H9 (cell line): ENCODE measurements around the gene NSMF. TPM values are rescaled to one million over a fixed set of nuclear protein-coding genes. Genes with fewer than 3 reads are reported as not detected.

Experiments used
- DNase-seq: peaks from one replicate; pipeline ENCODE4 v3.0.0-alpha.2; 2017
- H2AFZ ChIP-seq: one replicate; pipeline ENCODE4 v1.6.1; 2013; ENCODE audit warnings: mild to moderate bottlenecking, low read length, control low read depth, moderate library complexity
- H2AK5ac ChIP-seq: 2 replicates; pipeline ENCODE4 v1.6.1; 2013; ENCODE audit warnings: low read length, control low read depth, mixed read lengths; ENCODE audit not compliant: insufficient read length
- H2BK120ac ChIP-seq: one replicate; pipeline ENCODE4 v1.6.1; 2013; ENCODE audit warnings: low read depth, mild to moderate bottlenecking, low read length, control low read depth, inconsistent platforms; ENCODE audit not compliant: poor library complexity, severe bottlenecking
- H2BK12ac ChIP-seq: 2 replicates; pipeline ENCODE4 v1.6.1; 2013; ENCODE audit warnings: low read length, control low read depth, mixed read lengths, low read depth; ENCODE audit not compliant: insufficient read length
- H2BK15ac ChIP-seq: 2 replicates; pipeline ENCODE4 v1.6.1; 2013; ENCODE audit warnings: low read depth, low read length, control low read depth
- H2BK20ac ChIP-seq: one replicate; pipeline ENCODE4 v1.6.1; 2013; ENCODE audit warnings: low read depth, mild to moderate bottlenecking, low read length, control low read depth, inconsistent platforms; ENCODE audit not compliant: poor library complexity, severe bottlenecking
- H2BK5ac ChIP-seq: 2 replicates; pipeline ENCODE4 v1.6.1; 2013; ENCODE audit warnings: low read length, control low read depth, mixed read lengths; ENCODE audit not compliant: insufficient read length
- H3K14ac ChIP-seq: 2 replicates; pipeline ENCODE4 v1.6.1; 2013; ENCODE audit warnings: low read length, control low read depth; ENCODE audit not compliant: insufficient read depth
- H3K18ac ChIP-seq: 2 replicates; pipeline ENCODE4 v1.6.1; 2013; ENCODE audit warnings: low read depth, mild to moderate bottlenecking, mixed read lengths, low read length, control low read depth; ENCODE audit not compliant: insufficient read length
- H3K23ac ChIP-seq: 2 replicates; pipeline ENCODE4 v1.6.1; 2013; ENCODE audit warnings: low read length, control low read depth, mixed read lengths, low read depth; ENCODE audit not compliant: insufficient read length
- H3K23me2 ChIP-seq: 2 replicates; pipeline ENCODE4 v1.6.1; 2013; ENCODE audit warnings: low read depth, mild to moderate bottlenecking, mixed read lengths, low read length, control low read depth; ENCODE audit not compliant: insufficient read length, poor library complexity, severe bottlenecking
- H3K27ac ChIP-seq: 2 replicates; pipeline ENCODE4 v1.5.1; 2013; ENCODE audit warnings: low read length, control low read depth, mixed read lengths, low read depth; ENCODE audit not compliant: insufficient read length
- H3K27me3 ChIP-seq: 2 replicates; pipeline ENCODE4 v1.6.1; 2013; ENCODE audit warnings: low read length, control low read depth, inconsistent platforms; ENCODE audit not compliant: insufficient read depth
- H3K4ac ChIP-seq: 2 replicates; pipeline ENCODE4 v1.6.1; 2013; ENCODE audit warnings: low read depth, mild to moderate bottlenecking, control low read depth, inconsistent platforms, low read length, moderate library complexity
- H3K4me1 ChIP-seq: 2 replicates; pipeline ENCODE4 v1.6.1; 2013; ENCODE audit warnings: low read length, control low read depth, inconsistent platforms; ENCODE audit not compliant: insufficient read depth
- H3K4me2 ChIP-seq: 2 replicates; pipeline ENCODE4 v1.6.1; 2013; ENCODE audit warnings: low read length, control low read depth, mixed read lengths; ENCODE audit not compliant: insufficient read length, insufficient read depth
- H3K56ac ChIP-seq: 2 replicates; pipeline ENCODE4 v1.6.1; 2013; ENCODE audit warnings: low read depth, mild to moderate bottlenecking, mixed read lengths, low read length, control low read depth; ENCODE audit not compliant: insufficient read length
- H3K79me1 ChIP-seq: 2 replicates; pipeline ENCODE4 v1.6.1; 2013; ENCODE audit warnings: low read depth, mild to moderate bottlenecking, moderate library complexity, low read length, control low read depth, inconsistent platforms; ENCODE audit not compliant: insufficient read depth, poor library complexity, severe bottlenecking
- H3K79me2 ChIP-seq: 2 replicates; pipeline ENCODE4 v1.6.1; 2013; ENCODE audit warnings: low read length, control low read depth, inconsistent platforms; ENCODE audit not compliant: insufficient read depth
- H3K9ac ChIP-seq: 2 replicates; pipeline ENCODE4 v1.6.1; 2013; ENCODE audit warnings: low read length, control low read depth, mixed read lengths; ENCODE audit not compliant: insufficient read length; ENCODE audit errors: extremely low read depth
- H3K9me3 ChIP-seq: one replicate; pipeline ENCODE4 v1.6.1; 2013; ENCODE audit warnings: low read depth, low read length, inconsistent platforms; ENCODE audit not compliant: control insufficient read depth
- H3T11ph ChIP-seq: one replicate; pipeline ENCODE4 v1.6.1; 2013; ENCODE audit warnings: mild to moderate bottlenecking, low read length, control low read depth, inconsistent platforms
- H4K20me1 ChIP-seq: one replicate; pipeline ENCODE4 v1.6.1; 2013; ENCODE audit not compliant: control insufficient read depth, insufficient read length, insufficient read depth
- H4K5ac ChIP-seq: 2 replicates; pipeline ENCODE4 v1.6.1; 2013; ENCODE audit warnings: low read depth, mild to moderate bottlenecking, mixed read lengths, low read length, control low read depth; ENCODE audit not compliant: insufficient read length
- H4K8ac ChIP-seq: replicated peaks from 2 replicates; pipeline ENCODE4 v1.6.1; 2013; ENCODE audit warnings: low read length, control low read depth, mixed read lengths, low read depth; ENCODE audit not compliant: insufficient read length
- H4K91ac ChIP-seq: 2 replicates; pipeline ENCODE4 v1.6.1; 2013; ENCODE audit warnings: low read depth, mild to moderate bottlenecking, moderate library complexity, mixed read lengths, low read length, control low read depth; ENCODE audit not compliant: insufficient read length
- H3K27ac Mint-ChIP-seq, 3 experiments: 2 replicates in 2 of 3; 3 replicates in 1 of 3; pipeline ENCODE4 v1.8.0; 2020 to 2021; ENCODE audit warnings: mixed read lengths in 3 of 3, mild to moderate bottlenecking in 1 of 3, moderate library complexity in 1 of 3
- H3K27me3 Mint-ChIP-seq: 2 replicates; pipeline ENCODE4 v1.8.0; 2021; ENCODE audit warnings: low read depth, mild to moderate bottlenecking, moderate library complexity, mixed read lengths
- H3K36me3 Mint-ChIP-seq, 3 experiments: 2 replicates in 2 of 3; 3 replicates in 1 of 3; pipeline ENCODE4 v1.8.0; 2020 to 2021; ENCODE audit warnings: low read depth in 3 of 3, mixed read lengths in 3 of 3; ENCODE audit not compliant: insufficient read depth in 1 of 3
- H3K4me1 Mint-ChIP-seq, 2 experiments: 2 replicates each; pipeline ENCODE4 v1.8.0; 2020; ENCODE audit warnings: mixed read lengths in 2 of 2
- H3K4me3 Mint-ChIP-seq, 2 experiments: 2 replicates in 1 of 2; 3 replicates in 1 of 2; pipeline ENCODE4 v1.8.0; 2020 to 2021; ENCODE audit warnings: mild to moderate bottlenecking in 2 of 2, mixed read lengths in 2 of 2, moderate library complexity in 1 of 2
- H3K9me3 Mint-ChIP-seq, 2 experiments: 2 replicates in 1 of 2; 3 replicates in 1 of 2; pipeline ENCODE4 v1.8.0; 2020; ENCODE audit warnings: mild to moderate bottlenecking in 2 of 2, mixed read lengths in 2 of 2, moderate library complexity in 1 of 2
- CTCF ChIP-seq: fragments of 200-600 bp; sonication (generic); conservative IDR thresholded peaks from 3 replicates; pipeline ENCODE4 v1.8.0; 2021; ENCODE audit warnings: antibody characterized with exemption, mild to moderate bottlenecking
- WGBS: extraction: QIAGEN DNeasy Blood & Tissue Kit; methylation state at CpG from one replicate; pipeline ENCODE4 v1.1.7; 2013; ENCODE audit warnings: missing lambda C conversion rate, low lambda C conversion rate, mixed read lengths; ENCODE audit not compliant: insufficient read length; ENCODE audit errors: extremely low coverage; 5-methylcytosine and 5-hydroxymethylcytosine counted together
- total RNA-seq: library from RNA; stranded (reverse); gene quantifications from 2 replicates; pipeline ENCODE4 v1.2.1, GENCODE V29; 2021

The NSMF gene
- total RNA-seq, 1 experiment from 2014 or later, result 46.3 TPM

GRCh38 chr9:137435381-137435891, 23.7 kb downstream of the NSMF start:
- H2AFZ ChIP-seq, result no peak overlapping the region
- H2BK5ac ChIP-seq, result no peak overlapping the region
- no peak overlapping the region for H2BK15ac ChIP-seq
- no peak overlapping the region for H3K4me2 ChIP-seq
- WGBS, result no CpG with 5 or more reads among the region's 20 CpGs
- H3K23me2 ChIP-seq, result no peaks in the 10 kb centered on the region
- H3K27me3 ChIP-seq, result no peaks in the 10 kb centered on the region
- no peak overlapping the region for H3T11ph ChIP-seq
- Mint-ChIP-seq H3K4me1 (no peaks in the 10 kb centered on the region), H3K36me3 (no peaks in the 10 kb centered on the region), H3K27me3 (peaks cover 3% of the 10 kb centered on the region; the same call in 1 of the 2 replicates), H3K9me3 (no peaks in the 10 kb centered on the region), H3K27ac (no peak overlapping the region), H3K4me3 (no peak overlapping the region)
- no peak overlapping the region for H2AK5ac ChIP-seq
- no peaks in the 10 kb centered on the region for H3K79me1 ChIP-seq
- H3K4ac ChIP-seq, result no peak overlapping the region
- H2BK12ac ChIP-seq, result no peak overlapping the region
- no peak overlapping the region for H4K91ac ChIP-seq
- no peak overlapping the region for H3K56ac ChIP-seq
- no peak overlapping the region for H4K5ac ChIP-seq
- no peak overlapping the region for H4K8ac ChIP-seq
- no peak overlapping the region for H3K27ac ChIP-seq
- no peak for DNase-seq
- H3K4me1 ChIP-seq, result no peaks in the 10 kb centered on the region
- no peak overlapping the region for H3K14ac ChIP-seq
- H4K20me1 ChIP-seq, result no peaks in the 10 kb centered on the region
- H3K9me3 ChIP-seq, result no peaks in the 10 kb centered on the region
- H2BK20ac ChIP-seq, result no peak overlapping the region
- no peak for TF ChIP-seq CTCF
- no peak overlapping the region for H3K23ac ChIP-seq
- H3K79me2 ChIP-seq, result no peaks in the 10 kb centered on the region
- no peak overlapping the region for H2BK120ac ChIP-seq
- no peak overlapping the region for H3K9ac ChIP-seq
- no peak overlapping the region for H3K18ac ChIP-seq
